ENCODE measurements around the gene PARP6. TPM values are rescaled to one million over a fixed set of nuclear protein-coding genes. Genes with fewer than 3 reads are reported as not detected.

Gene PARP6
- total RNA-seq, 1 donor from 2014 or later = 61.4 TPM

DNA sequence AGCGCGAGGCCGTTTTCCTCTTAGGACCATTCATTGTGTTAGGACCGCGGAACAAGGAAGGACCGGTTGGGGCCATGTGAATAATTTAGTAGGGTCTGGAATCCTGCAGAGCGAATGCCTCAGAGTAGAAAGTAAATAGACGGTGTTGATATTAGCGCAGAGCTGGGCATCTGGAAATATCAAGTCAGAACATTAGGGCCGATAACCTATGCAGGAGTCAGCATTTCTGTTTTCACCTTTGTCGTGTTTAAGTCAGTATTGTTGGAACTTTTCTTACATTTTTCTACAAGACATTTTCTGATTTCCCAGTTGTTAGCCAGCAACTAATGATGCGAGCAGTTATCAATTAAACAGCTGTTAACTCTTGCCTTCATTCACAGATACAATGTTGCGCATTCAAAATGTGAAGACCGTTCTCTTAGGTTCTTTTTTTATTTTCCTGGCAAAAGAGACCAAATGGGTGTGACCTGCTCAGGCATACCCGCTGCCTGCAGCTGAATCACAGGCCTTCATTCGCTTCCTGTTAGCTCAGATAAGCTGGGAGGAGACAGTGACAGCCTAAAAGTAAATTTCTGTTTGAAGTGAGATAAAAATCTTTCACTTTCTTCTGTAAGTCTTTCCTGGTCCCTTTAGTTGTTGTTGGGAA lies 40.4 kb downstream of the PARP6 start:
- peak; percentile 78 for DNase-seq (ENCODE audit: low read depth)

DNA sequence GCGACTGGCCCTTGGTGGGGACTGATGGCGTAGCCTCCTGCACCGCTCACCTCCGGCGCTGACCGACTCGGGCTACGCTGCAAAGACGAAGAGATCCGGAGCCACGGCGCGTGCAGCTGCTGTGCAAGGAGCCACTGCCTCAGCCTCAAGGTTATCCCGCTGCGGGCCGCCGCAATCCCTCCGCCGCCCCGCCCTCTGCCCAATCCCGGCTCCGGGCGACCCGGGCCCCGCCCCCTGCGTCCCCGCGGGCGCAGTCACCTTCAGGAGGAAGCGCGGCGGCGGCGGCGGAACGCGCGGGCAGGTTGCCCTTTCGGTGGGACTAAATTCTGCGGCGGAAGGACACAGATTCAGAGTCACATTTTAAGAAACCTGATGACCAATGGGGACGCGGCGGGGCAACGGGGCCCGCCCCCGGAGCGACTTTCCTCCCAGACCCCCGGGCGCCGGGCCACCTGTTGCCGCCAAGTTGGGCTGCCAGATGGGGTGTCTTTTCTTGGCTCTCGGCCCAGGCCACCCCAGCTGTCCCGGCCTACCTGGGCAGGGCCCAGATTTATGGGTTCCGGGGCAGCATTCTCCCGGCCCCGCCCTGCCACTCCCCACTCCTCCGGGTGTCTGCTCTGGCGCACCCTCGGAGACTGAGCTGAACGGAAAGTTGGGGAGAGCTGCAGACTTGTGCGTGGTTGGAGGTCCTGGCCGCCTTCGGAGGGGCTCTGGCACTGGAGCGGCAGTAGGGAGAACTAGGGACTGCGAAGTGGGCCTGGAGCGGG lies 41.1 kb downstream of the PARP6 start, which contains the start of gene PKM:
Gene PKM (minus strand): TSS at position 125 of the 767 bp plus-strand sequence. CDS start 12,093 bp downstream, outside the sequence.
- peak; percentile 99 for DNase-seq (ENCODE audit: low read depth)

DNA sequence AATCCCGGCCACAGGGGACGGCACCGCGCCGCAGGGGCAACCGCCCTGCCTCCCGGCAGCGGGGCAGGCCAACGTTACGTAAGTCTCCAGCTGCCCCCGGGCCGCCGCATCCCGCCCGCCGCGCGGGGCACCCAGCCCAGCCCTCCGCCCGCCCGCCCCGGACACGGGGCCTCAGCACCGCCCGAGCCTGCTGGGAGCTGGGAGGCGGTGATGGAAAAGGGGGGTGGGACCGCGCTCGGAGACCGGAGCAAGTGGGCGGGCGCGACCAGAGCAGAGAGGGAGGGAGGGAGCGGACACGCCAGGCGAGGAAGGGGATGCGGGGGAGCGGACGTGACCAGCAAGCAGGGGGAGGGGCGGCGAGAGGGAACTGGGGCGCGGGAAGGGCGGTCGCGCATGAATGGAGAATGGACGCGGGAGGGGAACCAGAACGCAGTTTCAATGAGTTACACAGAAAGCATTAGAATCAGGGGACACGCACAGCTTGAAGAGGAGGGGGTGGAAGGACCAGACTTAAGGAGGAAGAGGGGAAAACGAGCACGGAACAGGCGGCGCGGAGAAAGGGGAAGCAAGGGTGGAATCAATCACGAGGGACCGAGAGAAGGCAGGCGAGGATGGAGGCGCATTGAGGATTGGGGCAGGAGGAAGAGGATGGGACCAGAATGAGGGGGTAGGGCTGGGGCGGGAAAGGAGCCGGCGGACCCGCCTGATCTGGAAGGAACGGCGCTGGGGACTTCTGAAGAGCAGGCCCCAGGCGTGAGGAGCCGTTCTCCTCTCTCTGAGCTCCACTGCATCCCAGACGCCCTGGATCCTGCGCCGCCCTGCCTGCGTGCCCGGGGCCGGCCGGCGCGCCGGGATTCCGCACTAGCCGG lies 41.9 kb downstream of the PARP6 start:
- DNase-seq (ENCODE audit: low read depth) = peak; percentile 91

DNA sequence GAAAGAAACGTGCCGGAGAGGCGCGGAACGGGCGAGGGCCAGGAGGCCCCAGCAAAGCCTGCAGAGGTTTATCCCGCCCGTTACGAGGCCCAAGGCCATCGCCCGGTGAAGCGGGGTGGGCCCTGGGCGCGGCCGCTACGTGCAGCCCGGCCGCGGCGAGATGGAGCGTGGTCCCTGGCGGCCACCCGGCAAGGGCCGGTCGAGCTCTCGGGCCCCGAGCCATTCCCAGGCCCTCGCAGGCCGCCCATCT lies 42.5 kb downstream of the PARP6 start:
- DNase-seq (ENCODE audit: low read depth) = no peak

DNA sequence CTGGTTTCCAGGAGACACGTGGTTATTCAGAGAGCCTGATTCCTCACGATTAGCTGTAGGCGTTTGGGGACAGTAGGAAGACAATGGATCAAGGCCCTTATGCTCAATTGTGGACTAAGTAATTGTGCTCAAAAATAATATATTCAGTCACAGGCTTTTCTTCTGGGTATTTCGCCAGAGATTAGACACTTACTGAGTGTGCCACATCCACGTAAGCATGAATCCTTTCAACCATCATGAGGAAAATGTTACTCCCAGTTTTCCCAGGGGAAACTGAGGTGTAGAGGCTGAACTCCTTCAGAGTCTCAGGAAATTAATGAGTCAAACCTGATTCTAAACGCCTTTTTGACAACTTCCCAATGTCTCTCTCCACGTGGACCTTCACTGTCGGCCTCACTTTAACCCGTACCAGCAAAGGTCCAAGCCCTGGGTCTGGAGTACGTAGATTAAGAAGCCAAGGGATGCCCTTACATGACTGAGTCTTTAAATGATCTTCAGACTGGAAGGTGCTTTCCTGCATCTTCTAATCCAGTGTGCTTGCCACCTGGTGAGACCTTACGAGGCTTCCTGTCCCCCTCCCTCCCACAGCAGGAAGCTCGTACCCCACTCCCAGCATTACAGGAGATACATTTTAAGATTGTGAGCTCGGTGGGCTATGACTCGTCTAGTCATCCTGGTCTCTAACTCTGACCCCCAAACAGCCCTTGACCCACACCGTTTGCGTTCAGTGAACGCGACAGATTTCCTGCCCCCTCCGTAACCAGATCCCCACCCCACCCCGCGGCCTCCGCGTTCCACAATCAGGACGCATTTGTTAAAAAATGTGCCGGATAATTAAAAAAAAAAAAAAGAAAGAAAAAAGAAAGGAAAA lies 43.0 kb downstream of the PARP6 start:
- DNase-seq (ENCODE audit: low read depth) = peak; percentile 25

DNA sequence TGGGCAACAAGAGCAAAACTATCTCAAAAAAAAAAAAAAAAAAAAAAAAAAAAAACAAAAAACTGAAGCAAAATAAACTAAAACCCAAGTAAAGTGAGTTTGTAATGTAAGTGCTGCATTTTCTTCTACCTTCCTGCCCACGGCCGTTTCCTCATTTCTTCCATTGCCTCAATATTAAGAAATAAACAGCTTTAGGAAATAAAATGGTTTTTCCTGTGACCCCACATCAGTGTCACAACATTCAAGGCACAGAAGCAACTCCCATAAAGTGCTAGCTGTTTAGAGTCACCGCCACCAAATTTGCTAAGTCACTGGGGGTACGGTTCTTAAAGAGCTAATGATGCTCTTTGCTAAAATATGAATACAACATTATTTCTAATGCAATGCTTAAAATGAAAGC lies 44.6 kb downstream of the PARP6 start:
- peak; percentile 31 for DNase-seq (ENCODE audit: low read depth)

DNA sequence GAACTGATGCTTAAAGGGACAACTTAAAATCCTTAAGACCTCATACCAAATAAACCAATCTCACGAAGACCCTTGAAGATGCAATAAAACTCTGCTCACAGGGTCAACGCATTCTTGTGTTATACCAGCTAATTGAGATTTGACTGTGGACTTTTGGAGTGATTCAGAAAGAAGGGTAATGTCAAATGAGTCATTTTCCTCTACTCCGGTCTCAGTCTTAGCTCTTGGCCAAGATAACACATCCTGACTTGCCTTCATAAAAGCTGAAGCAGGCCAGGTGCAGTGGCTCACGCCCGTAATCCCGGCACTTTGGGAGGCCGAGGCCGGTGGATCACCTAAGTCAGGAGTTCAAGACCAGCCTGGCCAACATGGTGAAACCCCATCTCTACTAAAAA lies 45.2 kb downstream of the PARP6 start:
- peak; percentile 66 for DNase-seq (ENCODE audit: low read depth)

DNA sequence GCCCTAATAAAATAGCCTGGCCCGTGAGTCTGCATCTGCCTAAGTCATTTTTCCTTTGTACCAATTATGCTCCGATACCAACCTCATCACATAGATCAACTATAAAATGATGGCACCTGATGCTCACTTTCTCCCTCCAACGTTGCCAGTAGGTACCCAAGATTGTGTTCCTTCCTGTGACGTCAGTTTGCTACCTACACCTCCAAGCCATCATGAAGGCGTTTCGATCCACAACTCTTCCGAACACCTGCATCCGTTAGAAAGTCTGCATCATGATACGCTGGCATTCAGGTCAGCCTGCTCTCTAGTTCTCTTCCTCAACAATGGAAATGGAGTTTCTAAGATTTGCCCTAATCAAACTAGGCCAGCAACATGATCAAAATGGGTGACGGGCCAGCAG lies 49.1 kb downstream of the PARP6 start:
- no peak for DNase-seq (ENCODE audit: low read depth)

DNA sequence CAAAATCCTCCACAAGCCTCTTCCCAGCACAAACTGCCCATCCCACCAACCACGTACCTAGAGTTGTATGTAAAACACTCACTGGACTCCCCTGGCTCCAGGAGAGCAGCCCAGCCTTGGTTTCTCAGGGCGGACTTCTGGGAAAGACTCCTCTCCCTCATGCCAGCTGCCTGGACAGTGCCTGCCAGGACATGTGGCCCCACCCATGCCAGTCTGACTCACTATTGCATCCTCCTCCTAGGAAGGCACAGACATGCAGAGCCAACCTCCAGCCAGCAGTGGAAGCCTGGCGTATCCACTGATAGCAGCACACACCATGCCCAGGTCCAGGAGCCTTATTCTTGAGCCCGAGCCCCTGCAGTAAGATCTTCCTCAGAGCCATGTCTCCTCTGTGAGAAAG lies 50.0 kb downstream of the PARP6 start:
- peak; percentile 95 for DNase-seq (ENCODE audit: low read depth)

DNA sequence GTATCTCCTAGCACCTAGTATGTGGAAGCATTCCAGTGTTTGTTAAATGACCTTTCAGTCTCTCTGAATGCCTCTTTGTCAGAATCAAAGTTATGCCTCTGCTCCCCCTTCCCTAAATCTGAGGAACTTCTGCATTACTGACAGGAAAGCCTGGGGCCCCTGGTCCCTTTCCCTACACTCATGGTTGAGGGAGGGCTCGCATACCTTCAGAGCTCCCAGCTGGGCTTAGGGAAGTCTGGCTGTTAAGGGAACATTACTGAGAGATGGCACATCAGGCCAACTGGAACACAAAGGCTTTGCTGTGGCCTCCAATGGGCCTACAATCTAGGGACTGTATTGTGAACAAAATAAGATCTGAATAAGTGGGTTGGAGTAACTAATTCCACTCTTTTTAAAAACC lies 51.7 kb downstream of the PARP6 start:
- DNase-seq (ENCODE audit: low read depth) = peak; percentile 43

- no peak for DNase-seq (ENCODE audit: low read depth)
Measured at GRCh38 chr15:72217216-72217615, 55.1 kb downstream of the PARP6 start.

DNA sequence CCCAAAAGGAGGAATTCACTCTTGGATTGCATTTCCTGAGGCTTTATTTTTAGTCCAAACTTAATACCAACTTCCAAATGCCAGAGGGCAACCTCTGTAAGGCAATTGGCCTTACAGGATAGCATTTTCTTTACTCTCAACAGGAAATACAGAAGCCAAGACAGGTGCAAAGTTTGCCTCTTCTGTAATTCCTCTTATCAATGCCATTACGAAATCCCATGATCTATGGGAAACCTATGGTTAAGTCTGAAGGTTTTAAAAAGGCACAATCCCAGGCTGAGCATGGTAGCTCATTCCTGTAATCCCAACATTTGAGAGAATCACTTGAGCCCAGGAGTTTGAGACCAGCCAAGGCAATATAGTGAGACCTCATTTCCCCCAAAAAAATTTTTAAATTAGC lies 56.3 kb downstream of the PARP6 start:
- no peak for DNase-seq (ENCODE audit: low read depth)

DNA sequence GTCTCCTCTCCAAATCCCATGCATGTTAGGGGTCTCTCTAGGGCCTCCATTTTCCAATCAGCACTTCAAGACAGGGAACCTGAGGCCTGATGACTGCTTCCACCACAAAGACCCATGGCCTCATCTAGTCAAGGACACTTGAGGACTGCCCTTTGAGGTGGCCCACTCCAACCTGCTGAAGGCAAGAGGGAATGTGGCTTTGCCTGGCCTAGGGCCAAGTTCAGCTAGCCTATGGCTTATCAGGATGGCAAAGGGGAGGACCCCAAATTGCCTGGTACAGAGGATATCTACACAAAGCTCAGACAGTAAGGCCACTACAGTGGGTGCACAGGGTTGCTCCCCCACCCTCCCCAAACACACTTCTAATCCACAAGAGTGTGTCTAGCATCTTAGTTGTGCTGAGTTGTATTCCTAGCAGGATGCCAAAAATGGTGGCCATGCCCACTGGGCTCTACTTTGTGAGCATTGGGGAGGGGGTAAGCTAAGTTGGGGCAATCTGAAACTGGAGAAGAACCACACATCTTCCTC lies 64.7 kb downstream of the PARP6 start:
- DNase-seq (ENCODE audit: low read depth) = no peak

DNA sequence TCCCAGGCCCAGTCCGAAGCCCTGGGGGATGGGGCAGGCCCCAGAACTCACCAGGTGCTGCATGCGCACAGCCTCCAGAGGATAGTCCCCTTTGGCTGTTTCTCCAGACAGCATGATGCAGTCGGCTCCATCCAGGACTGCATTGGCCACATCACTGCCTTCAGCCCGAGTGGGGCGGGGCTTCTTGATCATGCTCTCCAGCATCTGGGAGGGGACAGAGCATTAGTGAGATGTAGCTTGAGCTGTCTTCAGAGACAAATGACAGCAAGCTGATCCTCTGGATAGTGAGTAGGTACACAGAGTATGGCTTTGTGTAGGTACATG lies 65.7 kb downstream of the PARP6 start:
- DNase-seq (ENCODE audit: low read depth) = no peak

GRCh38 chr15:72205896-72206676 lies 66.3 kb downstream of the PARP6 start:
- DNase-seq (ENCODE audit: low read depth) = no peak

DNA sequence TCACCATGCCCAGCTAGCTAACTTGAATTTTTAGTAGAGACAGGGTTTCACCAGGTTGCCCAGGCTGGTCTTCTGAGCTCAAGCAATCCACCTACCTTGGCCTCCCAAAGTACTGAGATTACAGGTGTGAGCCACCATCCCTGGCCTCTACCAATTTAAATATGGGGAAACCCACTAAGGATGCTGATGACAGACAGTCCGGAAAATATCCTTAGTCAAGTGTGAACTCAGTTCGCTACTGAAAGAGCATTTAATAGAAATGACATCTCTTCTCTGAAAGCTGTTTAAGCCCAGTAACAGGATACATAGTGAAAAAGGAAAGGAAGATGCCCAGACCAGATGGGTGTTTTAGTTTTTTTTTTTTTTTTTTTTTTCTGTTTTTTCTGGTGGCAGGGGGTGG lies 67.1 kb downstream of the PARP6 start:
- no peak for DNase-seq (ENCODE audit: low read depth)

GRCh38 chr15:72203507-72203837 lies 68.9 kb downstream of the PARP6 start:
- peak; percentile 94 for DNase-seq (ENCODE audit: low read depth)

GRCh38 chr15:72202801-72203506 lies 69.4 kb downstream of the PARP6 start:
- DNase-seq (ENCODE audit: low read depth) = no peak

- DNase-seq (ENCODE audit: low read depth) = no peak
Measured at GRCh38 chr15:72202302-72202701, 70.1 kb downstream of the PARP6 start.

All from myocyte (in vitro differentiated cells).